ENCODE results near the gene MARK1. TPM values are rescaled to one million over a fixed set of nuclear protein-coding genes. Genes with fewer than 3 reads are reported as not detected.

MARK1 gene
- total RNA-seq, 2 donors from 2014 or later, result 0.05 TPM; not detected in 1

DNA sequence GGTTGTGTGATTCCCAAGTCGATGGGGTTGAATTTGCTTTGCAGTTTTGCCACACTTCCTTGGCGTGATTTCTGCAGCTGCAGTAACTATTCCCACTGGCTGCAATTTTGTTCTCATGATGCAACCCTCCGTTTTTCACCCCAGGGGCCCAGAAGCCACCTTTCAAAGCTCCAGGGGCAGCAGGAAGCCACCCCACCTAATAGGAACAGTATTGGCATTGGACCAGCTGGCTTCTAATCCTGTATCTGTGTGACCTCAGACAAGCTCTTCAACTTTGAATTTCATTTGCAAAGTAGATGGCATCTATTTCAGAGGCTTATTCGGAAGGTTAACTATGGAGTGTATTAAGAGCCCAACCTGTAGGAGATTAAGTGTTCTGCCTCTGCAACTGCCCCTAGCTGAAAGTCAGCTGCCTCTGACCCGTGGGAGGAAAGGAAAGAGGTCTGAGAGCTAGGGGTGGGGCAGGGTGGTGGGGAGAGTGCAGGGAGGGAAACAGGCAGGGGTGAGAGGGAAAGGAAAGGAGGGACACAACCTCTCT lies 174.9 kb downstream of the MARK1 start:
- ATAC-seq (replicated peaks in 1 of 2) (no peak), DNase-seq (no peak)
- H3K4me3 Mint-ChIP-seq, result no peak overlapping the region
- H3K36me3 Mint-ChIP-seq (ENCODE audit: insufficient read depth in 2 of 2), result no peaks in the 10 kb centered on the region
- no peak overlapping the region for H3K27ac Mint-ChIP-seq
- H3K27me3 Mint-ChIP-seq (ENCODE audit: low read depth), result peaks cover 22% of the 10 kb centered on the region
- peaks cover 0 to 1% of the 10 kb centered on the region in 2 donors for H3K9me3 Mint-ChIP-seq
- no peaks in the 10 kb centered on the region for H3K4me1 Mint-ChIP-seq (ENCODE audit: low read depth)

DNA sequence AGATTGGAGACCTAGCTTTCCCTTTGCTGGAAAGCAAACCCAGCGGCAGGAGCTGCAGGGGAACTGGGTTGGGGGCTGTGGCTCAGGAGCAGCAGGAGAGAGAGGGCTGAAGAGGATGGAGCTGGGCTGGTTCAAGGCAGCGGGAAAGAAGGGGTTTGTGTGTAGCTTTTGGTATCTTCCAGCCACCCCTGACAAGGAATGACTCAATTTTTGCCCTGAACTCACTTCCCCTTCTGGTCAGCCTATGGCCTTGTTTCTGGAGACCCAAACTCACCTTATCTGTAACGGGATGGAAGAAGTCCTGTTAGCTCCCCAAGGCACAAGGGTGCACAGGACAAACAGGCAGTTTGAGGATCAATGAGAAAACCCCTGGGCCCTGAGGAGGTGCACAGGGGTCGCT lies 175.4 kb downstream of the MARK1 start:
- H3K36me3 Mint-ChIP-seq (ENCODE audit: insufficient read depth in 2 of 2), result no peaks in the 10 kb centered on the region
- H3K27me3 Mint-ChIP-seq (ENCODE audit: low read depth), result peaks cover 22% of the 10 kb centered on the region
- H3K27ac Mint-ChIP-seq, result no peak overlapping the region

DNA sequence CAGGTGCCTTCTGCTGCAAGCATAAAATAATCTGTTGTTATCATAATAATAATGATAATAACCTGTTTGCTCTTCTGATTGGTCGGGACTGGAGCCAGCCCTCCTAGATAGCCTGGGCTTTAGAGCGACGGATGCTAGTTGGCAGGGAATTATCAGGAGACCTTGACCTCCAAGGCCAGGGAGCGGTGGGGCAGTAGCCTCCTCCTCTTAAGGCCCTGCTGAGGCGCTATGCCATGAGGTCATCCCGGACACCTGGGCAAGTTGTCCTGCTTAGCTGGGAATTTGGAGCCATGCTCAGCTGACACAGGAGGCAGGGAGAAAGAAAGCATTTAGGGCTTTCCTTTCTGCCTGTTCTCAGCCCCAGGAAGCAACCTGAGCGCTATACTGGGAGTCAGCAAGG lies 177.8 kb downstream of the MARK1 start:
- Mint-ChIP-seq H3K4me1 (ENCODE audit: low read depth) (no peaks in the 10 kb centered on the region), H3K36me3 (ENCODE audit: insufficient read depth in 2 of 2) (no peaks in the 10 kb centered on the region), H3K27ac (no peak overlapping the region), H3K9me3 (peaks cover 0 to 1% of the 10 kb centered on the region in 2 donors), H3K4me3 (no peak overlapping the region), H3K27me3 (ENCODE audit: low read depth) (peaks cover 22% of the 10 kb centered on the region)
- no peak for DNase-seq
- ATAC-seq (replicated peaks in 1 of 2), result no peak

More for the DNA sequence above, 175.4 kb downstream of the MARK1 start:
- peaks cover 0 to 1% of the 10 kb centered on the region in 2 donors for H3K9me3 Mint-ChIP-seq
- DNase-seq, result no peak
- ATAC-seq (replicated peaks in 1 of 2), result no peak
- no peaks in the 10 kb centered on the region for H3K4me1 Mint-ChIP-seq (ENCODE audit: low read depth)
- H3K4me3 Mint-ChIP-seq, result no peak overlapping the region

DNA sequence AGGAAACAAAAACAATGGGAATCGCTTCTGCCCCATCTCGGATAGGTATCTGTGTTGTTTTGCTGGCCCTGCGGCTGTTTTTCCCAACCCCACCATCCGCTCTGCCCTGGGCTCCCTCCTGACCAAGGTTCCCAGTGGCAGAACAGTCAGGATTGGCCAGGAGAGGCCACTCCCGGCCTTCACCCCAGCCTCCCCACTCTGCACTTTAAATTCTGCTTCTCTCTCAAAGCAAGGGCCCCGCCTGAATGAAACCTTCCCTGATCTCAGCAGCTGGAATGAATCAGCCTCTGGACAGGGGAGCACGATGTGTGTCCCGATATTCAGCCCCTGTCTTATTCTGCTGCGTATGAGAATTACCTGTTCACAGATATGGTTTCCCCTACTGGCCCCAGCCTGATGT lies 178.5 kb downstream of the MARK1 start:
- H3K4me3 Mint-ChIP-seq, result no peak overlapping the region
- H3K4me1 Mint-ChIP-seq (ENCODE audit: low read depth), result no peaks in the 10 kb centered on the region
- no peak for ATAC-seq (replicated peaks in 1 of 2)
- H3K27ac Mint-ChIP-seq, result no peak overlapping the region
- H3K27me3 Mint-ChIP-seq (ENCODE audit: low read depth), result peaks cover 22% of the 10 kb centered on the region
- no peaks in the 10 kb centered on the region for H3K36me3 Mint-ChIP-seq (ENCODE audit: insufficient read depth in 2 of 2)
- DNase-seq, result no peak
- H3K9me3 Mint-ChIP-seq, result peaks cover 0 to 1% of the 10 kb centered on the region in 2 donors

DNA sequence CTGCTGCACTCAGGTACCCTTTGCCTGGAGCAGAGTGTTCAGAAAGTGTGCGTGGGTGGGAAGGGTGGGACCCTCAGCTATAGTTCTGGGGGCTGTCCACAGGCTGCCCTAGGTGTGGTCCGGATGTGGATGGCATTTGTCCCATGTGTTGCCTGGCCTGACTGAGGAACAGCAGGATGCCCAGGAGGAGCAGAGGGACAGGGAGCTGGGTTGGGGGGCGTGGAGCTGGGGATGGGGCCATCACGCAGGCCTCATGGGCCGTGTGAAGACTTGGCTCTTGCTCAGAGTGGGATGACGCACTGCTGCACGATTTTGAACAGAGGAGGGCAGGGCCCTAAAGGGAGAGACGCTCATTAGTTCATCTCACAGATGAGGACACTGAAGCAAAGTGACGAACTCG lies 179.2 kb downstream of the MARK1 start:
- no peak for DNase-seq
- Mint-ChIP-seq H3K4me3 (no peak overlapping the region), H3K4me1 (ENCODE audit: low read depth) (no peaks in the 10 kb centered on the region), H3K27me3 (ENCODE audit: low read depth) (peaks cover 18% of the 10 kb centered on the region), H3K9me3 (peaks cover 0 to 1% of the 10 kb centered on the region in 2 donors), H3K27ac (no peak overlapping the region), H3K36me3 (ENCODE audit: insufficient read depth in 2 of 2) (no peaks in the 10 kb centered on the region)
- ATAC-seq (replicated peaks in 1 of 2), result no peak

DNA sequence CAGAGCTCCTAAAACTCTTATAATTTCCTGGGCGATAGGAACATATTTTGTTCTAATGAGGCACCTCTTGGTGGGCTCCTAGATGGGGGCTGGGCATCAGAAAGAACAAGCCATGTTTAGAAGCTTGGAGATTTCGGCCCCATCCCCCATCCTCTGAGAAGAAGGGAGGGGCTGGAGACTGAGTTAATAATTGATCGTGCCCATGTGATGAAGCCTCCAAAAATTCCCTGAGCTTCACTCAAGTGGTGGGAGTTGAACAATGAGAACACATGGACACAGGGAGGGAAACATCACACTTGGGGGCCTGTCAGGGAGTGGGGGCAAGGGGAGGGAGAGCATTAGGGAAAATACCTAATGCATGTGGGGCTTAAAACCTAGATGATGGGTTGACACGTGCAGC lies 180.3 kb downstream of the MARK1 start:
- Mint-ChIP-seq H3K4me1 (ENCODE audit: low read depth) (no peaks in the 10 kb centered on the region), H3K36me3 (ENCODE audit: insufficient read depth in 2 of 2) (no peaks in the 10 kb centered on the region), H3K27me3 (ENCODE audit: low read depth) (peaks cover 12% of the 10 kb centered on the region), H3K27ac (no peak overlapping the region), H3K4me3 (no peak overlapping the region), H3K9me3 (peaks cover 0 to 1% of the 10 kb centered on the region in 2 donors)
- ATAC-seq (replicated peaks in 1 of 2) (no peak), DNase-seq (no peak)

DNA sequence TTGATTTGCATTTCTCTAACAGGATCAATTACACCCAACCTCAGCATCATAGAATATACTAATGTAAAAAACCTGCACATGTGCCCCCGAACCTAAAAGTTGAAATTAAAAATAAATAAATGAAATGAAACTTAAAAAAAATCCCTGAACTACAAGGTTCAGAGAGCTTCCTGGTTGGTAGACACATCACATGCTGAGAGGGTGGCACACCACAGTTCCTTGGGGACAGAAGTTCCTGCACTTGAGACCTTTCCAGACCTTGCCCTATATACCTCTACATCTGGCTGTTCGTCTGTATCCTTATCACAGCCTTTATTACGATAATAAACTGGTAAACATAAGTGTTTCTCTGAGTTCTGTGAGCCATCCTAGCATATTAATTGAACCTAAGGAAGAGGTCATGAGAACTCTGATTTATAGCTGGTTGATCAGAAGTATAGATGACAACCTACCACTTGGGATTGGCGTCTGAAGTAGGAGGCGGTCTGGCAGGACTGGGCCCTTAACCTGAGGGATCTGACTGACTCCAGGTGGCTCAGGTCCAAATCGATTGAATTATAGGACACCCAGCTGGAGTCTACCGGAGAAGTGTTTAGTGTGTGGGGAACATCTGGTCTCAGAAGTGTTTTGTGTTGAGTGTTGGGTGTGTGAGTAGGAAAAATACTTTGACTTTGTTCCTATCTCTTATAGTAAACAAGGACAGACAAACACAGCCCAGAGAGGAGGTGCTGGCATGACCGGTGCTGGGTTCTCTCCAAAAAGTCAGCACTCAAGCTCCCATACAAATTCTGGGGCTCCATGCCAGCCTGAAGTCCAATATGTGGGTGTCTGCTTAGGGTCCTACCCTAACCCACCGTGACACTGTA lies 181.2 kb downstream of the MARK1 start:
- DNase-seq (no peak), ATAC-seq (replicated peaks in 1 of 2) (no peak)
- H3K4me3 Mint-ChIP-seq, result no peak overlapping the region
- H3K36me3 Mint-ChIP-seq (ENCODE audit: insufficient read depth in 2 of 2), result no peaks in the 10 kb centered on the region
- H3K27ac Mint-ChIP-seq, result no peak overlapping the region
- peaks cover 6% of the 10 kb centered on the region for H3K27me3 Mint-ChIP-seq (ENCODE audit: low read depth)
- no peaks in the 10 kb centered on the region for H3K4me1 Mint-ChIP-seq (ENCODE audit: low read depth)
- no peaks in the 10 kb centered on the region for H3K9me3 Mint-ChIP-seq

DNA sequence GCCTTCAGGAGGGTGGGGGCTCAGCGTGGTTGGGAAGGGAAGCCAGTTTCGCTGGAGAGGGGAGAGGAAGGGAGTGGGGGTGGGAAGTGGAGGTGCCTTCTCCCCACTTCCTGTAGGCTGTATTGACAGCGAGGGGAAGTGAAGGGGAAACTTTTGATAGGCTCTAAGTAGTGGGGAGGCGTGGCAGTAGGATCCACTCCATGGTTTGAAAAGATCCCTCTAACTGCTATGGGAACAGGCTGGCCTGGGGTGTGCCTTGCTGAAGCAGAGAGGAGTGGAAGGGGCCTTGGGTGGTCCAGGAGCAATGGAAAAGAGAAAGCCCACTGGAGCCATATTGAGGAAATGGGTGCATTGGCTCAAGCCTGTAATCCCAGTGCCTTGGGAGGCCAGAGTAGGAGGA lies 182.4 kb downstream of the MARK1 start:
- no peak overlapping the region for H3K4me3 Mint-ChIP-seq
- DNase-seq, result no peak
- no peaks in the 10 kb centered on the region for H3K36me3 Mint-ChIP-seq (ENCODE audit: insufficient read depth in 2 of 2)
- H3K4me1 Mint-ChIP-seq (ENCODE audit: low read depth), result no peaks in the 10 kb centered on the region
- ATAC-seq (replicated peaks in 1 of 2), result no peak
- H3K27ac Mint-ChIP-seq, result no peak overlapping the region
- peaks cover 0 to 3% of the 10 kb centered on the region in 2 donors for H3K9me3 Mint-ChIP-seq
- H3K27me3 Mint-ChIP-seq (ENCODE audit: low read depth), result peaks cover 6% of the 10 kb centered on the region

DNA sequence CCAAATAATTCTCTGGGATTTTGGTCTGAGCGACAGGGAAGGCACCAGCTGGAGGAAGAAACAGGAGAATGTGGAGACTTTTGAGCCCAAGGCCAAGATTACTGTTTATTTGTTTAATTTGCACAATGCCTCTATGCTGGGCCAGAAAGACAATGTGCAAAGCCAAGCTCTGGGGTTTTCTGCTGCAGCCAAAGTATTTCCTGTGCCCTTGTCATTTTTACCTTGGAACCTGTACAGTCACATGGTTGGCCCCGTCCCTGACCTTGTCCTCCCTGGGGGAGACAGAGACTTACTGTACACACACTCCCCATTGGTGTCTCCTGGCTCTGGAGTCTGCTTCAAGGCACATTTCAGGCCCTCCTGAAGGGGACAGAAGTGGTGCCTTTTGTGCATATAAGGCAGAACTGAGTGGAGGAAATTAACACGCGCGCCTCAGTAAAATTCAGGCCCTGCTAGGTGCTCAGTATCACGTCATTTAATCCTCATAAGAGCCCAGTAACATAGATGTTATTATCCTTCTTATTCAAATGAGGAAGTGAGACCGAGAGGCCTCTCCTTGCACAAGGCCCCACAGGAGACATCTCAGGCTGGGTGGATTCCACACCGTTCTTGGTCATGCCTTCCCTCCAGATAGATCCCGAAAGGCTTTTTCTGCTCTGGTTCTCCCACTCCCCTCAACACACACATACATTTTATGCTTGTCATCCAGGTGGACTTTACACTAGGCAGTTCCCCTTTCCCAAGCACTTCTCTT lies 183.3 kb downstream of the MARK1 start:
- Mint-ChIP-seq H3K9me3 (peaks cover 2 to 3% of the 10 kb centered on the region in 2 donors), H3K27me3 (ENCODE audit: low read depth) (peaks cover 6% of the 10 kb centered on the region), H3K27ac (no peak overlapping the region), H3K36me3 (ENCODE audit: insufficient read depth in 2 of 2) (no peaks in the 10 kb centered on the region), H3K4me3 (no peak overlapping the region), H3K4me1 (ENCODE audit: low read depth) (no peaks in the 10 kb centered on the region)
- ATAC-seq (replicated peaks in 1 of 2), result no peak
- no peak for DNase-seq

Other genes with a start within 250 kb of the MARK1 start
- gene C1orf115, start 162.2 kb downstream of the MARK1 start, total RNA-seq, result under 1 TPM; 0.79 to 1.00 TPM
- not detected for gene MTARC2, start 220.2 kb downstream of the MARK1 start, total RNA-seq